ENCODE results near the gene PGLYRP3.

GRCh38 chr1:153324912-153325311, 12.2 kb upstream of the PGLYRP3 start:
- TF ChIP-seq CTCF (IDR thresholded peaks at IDR 0.05): no peak
- no peak for TF ChIP-seq POLR2A (IDR thresholded peaks at IDR 0.05)
- TF ChIP-seq POLR2AphosphoS5 (IDR thresholded peaks at IDR 0.05): no peak
